Measurements from ENCODE around the gene CD27. TPM values are rescaled to one million over a fixed set of nuclear protein-coding genes. Genes with fewer than 3 reads are reported as not detected.

The CD27 gene
- total RNA-seq, 1 donor from 2014 or later, result not detected

GRCh38 chr12:6452944-6453630, 8.3 kb downstream of the CD27 start:
- H3K9me3 Mint-ChIP-seq (ENCODE audit: unreplicated experiment), result peaks cover 13% of the 10 kb centered on the region
- no peak overlapping the region for H3K27ac Mint-ChIP-seq (ENCODE audit: unreplicated experiment)
- TF ChIP-seq CTCF (IDR thresholded peaks at IDR 0.05; ENCODE audit: partially characterized antibody, unreplicated experiment), result no peak
- peaks cover 18% of the 10 kb centered on the region for H3K4me1 Mint-ChIP-seq (ENCODE audit: low read depth, unreplicated experiment)
- peaks cover 7% of the 10 kb centered on the region for H3K27me3 Mint-ChIP-seq (ENCODE audit: unreplicated experiment)
- DNase-seq, result no peak
- no peak overlapping the region for H3K4me3 Mint-ChIP-seq (ENCODE audit: unreplicated experiment)
- no peaks in the 10 kb centered on the region for H3K36me3 Mint-ChIP-seq (ENCODE audit: unreplicated experiment)

GRCh38 chr12:6457220-6457945, 12.6 kb downstream of the CD27 start:
- Mint-ChIP-seq H3K36me3 (ENCODE audit: unreplicated experiment) (no peaks in the 10 kb centered on the region), H3K9me3 (ENCODE audit: unreplicated experiment) (peaks cover 4% of the 10 kb centered on the region), H3K4me1 (ENCODE audit: low read depth, unreplicated experiment) (peaks cover 2% of the 10 kb centered on the region), H3K27me3 (ENCODE audit: unreplicated experiment) (peaks cover 2% of the 10 kb centered on the region), H3K4me3 (ENCODE audit: unreplicated experiment) (no peak overlapping the region), H3K27ac (ENCODE audit: unreplicated experiment) (no peak overlapping the region)
- TF ChIP-seq CTCF (IDR thresholded peaks at IDR 0.05; ENCODE audit: partially characterized antibody, unreplicated experiment), result no peak
- no peak for DNase-seq

GRCh38 chr12:6458281-6459003, 13.7 kb downstream of the CD27 start:
- peaks cover 2% of the 10 kb centered on the region for H3K4me1 Mint-ChIP-seq (ENCODE audit: low read depth, unreplicated experiment)
- H3K27me3 Mint-ChIP-seq (ENCODE audit: unreplicated experiment), result peaks cover 2% of the 10 kb centered on the region
- H3K36me3 Mint-ChIP-seq (ENCODE audit: unreplicated experiment), result peaks cover 3% of the 10 kb centered on the region
- peaks cover 2% of the 10 kb centered on the region for H3K9me3 Mint-ChIP-seq (ENCODE audit: unreplicated experiment)
- H3K27ac Mint-ChIP-seq (ENCODE audit: unreplicated experiment), result no peak overlapping the region
- TF ChIP-seq CTCF (IDR thresholded peaks at IDR 0.05; ENCODE audit: partially characterized antibody, unreplicated experiment), result no peak
- no peak overlapping the region for H3K4me3 Mint-ChIP-seq (ENCODE audit: unreplicated experiment)
- DNase-seq, result no peak

- DNase-seq, result no peak
- H3K36me3 Mint-ChIP-seq (ENCODE audit: unreplicated experiment), result peaks cover 5% of the 10 kb centered on the region
- peaks cover 2% of the 10 kb centered on the region for H3K9me3 Mint-ChIP-seq (ENCODE audit: unreplicated experiment)
- no peak overlapping the region for H3K4me3 Mint-ChIP-seq (ENCODE audit: unreplicated experiment)
- no peak for TF ChIP-seq CTCF (IDR thresholded peaks at IDR 0.05; ENCODE audit: partially characterized antibody, unreplicated experiment)
- H3K27ac Mint-ChIP-seq (ENCODE audit: unreplicated experiment), result no peak overlapping the region
- peaks cover 2% of the 10 kb centered on the region for H3K4me1 Mint-ChIP-seq (ENCODE audit: low read depth, unreplicated experiment)
- peaks cover 2% of the 10 kb centered on the region for H3K27me3 Mint-ChIP-seq (ENCODE audit: unreplicated experiment)
Measured at GRCh38 chr12:6459004-6459337, 14.2 kb downstream of the CD27 start.
